Activated T-cell treated with anti-CD3 and anti-CD28 coated beads, Interleukin-2, amount 50 U/mL, for 4 hours (primary cell): ENCODE data around the gene CFAP54. TPM values are rescaled to one million over a fixed set of nuclear protein-coding genes. Genes with fewer than 3 reads are reported as not detected.

ENCODE experiments used
- ATAC-seq, 2 donors: fragments of 200-7000 bp; cut with Tn5 transposase; one replicate each; pipeline ENCODE4 v1.10.0; 2021
- DNase-seq: peaks from one replicate; pipeline ENCODE4 v3.0.0-alpha.2; 2020
- H3K27me3 Mint-ChIP-seq: one replicate; pipeline ENCODE4 v1.8.0; 2021; ENCODE audit warnings: low read depth, mixed read lengths
- H3K36me3 Mint-ChIP-seq: one replicate; pipeline ENCODE4 v1.8.0; 2022; ENCODE audit warnings: mixed read lengths; ENCODE audit not compliant: insufficient read depth
- H3K4me1 Mint-ChIP-seq: one replicate; pipeline ENCODE4 v1.8.0; 2021; ENCODE audit warnings: low read depth, mixed read lengths
- H3K4me3 Mint-ChIP-seq: one replicate; pipeline ENCODE4 v1.8.0; 2021; ENCODE audit warnings: mild to moderate bottlenecking, moderate library complexity, mixed read lengths
- H3K9me3 Mint-ChIP-seq: one replicate; pipeline ENCODE4 v1.8.0; 2021; ENCODE audit warnings: mixed read lengths
- total RNA-seq, 3 donors: library from RNA; stranded (reverse); gene quantifications; one replicate each; pipeline ENCODE4 v1.2.1, GENCODE V29; 2021

CFAP54 gene
- total RNA-seq, 3 donors from 2014 or later: 0.15 to 0.32 (median 0.24) TPM

DNA sequence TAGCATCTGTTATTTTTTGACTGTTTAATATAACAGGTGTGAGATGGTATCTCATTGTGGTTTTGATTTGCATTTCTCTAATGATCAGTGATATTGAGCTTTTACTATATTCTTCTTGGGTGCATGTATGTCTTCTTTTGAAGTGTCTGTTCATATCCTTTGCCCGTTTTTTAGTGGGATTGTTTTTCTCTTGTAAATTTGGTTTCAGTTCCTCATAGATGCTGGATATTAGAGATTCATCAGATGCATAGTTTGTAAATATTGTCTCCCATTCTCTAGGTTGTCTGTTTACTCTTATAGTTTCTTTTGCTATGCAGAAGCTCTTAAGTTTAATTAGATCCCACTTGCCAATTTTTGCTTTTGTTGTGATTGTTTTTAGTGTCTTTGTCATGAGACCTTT, 368.8 kb downstream of the CFAP54 start:
- ATAC-seq (no peak), DNase-seq (no peak)
- no peaks in the 10 kb centered on the region for H3K4me1 Mint-ChIP-seq
- peaks cover 6% of the 10 kb centered on the region for H3K27me3 Mint-ChIP-seq
- peaks cover 8% of the 10 kb centered on the region for H3K9me3 Mint-ChIP-seq
- H3K4me3 Mint-ChIP-seq: no peak overlapping the region
- no peaks in the 10 kb centered on the region for H3K36me3 Mint-ChIP-seq

- DNase-seq: no peak
- Mint-ChIP-seq H3K27me3 (peaks cover 14% of the 10 kb centered on the region), H3K4me3 (no peak overlapping the region), H3K4me1 (no peaks in the 10 kb centered on the region), H3K9me3 (peaks cover 8% of the 10 kb centered on the region), H3K36me3 (no peaks in the 10 kb centered on the region)
- no peak for ATAC-seq
Measured at GRCh38 chr12:96861656-96862055, 372.3 kb downstream of the CFAP54 start.

DNA sequence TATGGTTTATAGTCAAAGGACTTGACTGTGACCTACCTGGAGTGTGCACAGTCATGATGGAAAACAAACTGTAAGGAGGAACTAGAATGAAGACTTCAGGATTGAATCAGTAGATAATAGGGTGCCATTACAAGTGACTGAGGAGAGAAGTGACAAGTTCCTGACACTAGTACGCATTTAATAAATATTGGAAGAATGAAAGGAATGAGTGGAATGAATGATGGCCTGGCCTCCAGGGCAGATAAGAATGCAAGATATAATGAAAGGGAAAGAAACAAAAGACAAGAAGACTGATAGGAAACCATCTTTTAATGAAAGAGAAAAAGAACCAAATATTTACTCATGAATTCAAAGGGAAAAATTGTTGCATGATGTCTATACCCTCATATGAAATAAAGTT, 372.9 kb downstream of the CFAP54 start:
- Mint-ChIP-seq H3K36me3 (no peaks in the 10 kb centered on the region), H3K4me3 (no peak overlapping the region), H3K9me3 (peaks cover 5% of the 10 kb centered on the region), H3K4me1 (no peaks in the 10 kb centered on the region), H3K27me3 (peaks cover 14% of the 10 kb centered on the region)
- DNase-seq: no peak
- no peak for ATAC-seq

DNA sequence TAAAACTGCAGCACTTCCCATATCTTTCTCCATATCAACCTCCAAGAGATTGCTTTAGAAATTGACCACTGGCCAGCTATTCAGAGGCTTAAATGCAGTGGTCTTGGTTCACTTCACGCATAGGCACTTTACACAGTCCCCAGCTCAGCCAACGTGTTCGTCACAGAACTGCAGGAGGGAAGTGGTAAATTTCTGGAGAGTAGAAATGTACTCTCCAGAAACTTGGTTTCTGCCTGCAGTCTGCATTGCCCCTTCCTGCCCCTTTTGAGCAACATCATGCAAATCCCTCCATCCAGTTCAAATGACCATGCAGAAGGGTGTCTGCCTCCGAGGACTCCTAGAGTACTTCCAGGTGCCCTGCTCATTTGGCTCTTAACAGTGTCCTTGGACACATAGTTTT, 375.0 kb downstream of the CFAP54 start:
- DNase-seq: no peak
- H3K4me3 Mint-ChIP-seq: no peak overlapping the region
- peaks cover 18% of the 10 kb centered on the region for H3K27me3 Mint-ChIP-seq
- no peaks in the 10 kb centered on the region for H3K4me1 Mint-ChIP-seq
- H3K36me3 Mint-ChIP-seq: no peaks in the 10 kb centered on the region
- no peak for ATAC-seq
- H3K9me3 Mint-ChIP-seq: no peaks in the 10 kb centered on the region

DNA sequence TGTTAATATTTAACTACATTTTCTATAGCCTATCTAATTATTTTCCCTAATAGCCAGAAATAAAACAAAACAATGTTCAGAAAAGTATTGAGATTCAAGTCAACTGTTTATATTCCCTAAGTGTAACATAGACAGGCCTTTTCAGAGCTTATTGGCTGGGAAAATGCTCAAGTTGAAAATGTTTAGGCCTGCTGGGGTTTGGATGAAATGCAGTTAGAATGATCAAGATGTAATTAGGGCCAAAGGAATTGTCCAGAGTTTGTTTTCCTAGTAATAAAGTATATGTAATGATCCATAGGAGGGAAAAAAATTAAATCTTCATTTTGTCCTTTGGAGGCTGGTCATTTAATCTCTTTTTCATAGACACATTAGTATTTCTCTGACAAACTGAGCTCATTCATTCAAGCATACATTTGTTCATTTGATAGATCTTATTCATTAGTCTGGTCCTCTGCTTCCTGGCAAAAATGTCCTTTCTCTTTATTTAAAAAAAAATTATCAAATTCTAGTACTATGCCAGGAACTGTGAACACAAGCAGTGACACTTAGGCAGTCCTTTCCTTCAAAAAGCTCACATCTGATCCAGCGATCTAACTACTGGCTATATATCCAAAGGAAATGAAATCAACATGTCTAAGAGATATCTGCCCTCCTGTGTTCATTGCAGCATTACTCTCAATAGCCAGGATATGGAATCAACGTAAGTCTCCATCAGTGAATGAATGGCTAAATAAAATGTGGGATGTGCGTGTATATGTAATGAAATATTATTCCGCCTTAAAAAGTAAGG, 377.6 kb downstream of the CFAP54 start:
- no peaks in the 10 kb centered on the region for H3K4me1 Mint-ChIP-seq
- DNase-seq: no peak

GRCh38 chr12:96870946-96871345, 381.6 kb downstream of the CFAP54 start:
- Mint-ChIP-seq H3K27me3 (peaks cover 15% of the 10 kb centered on the region), H3K36me3 (no peaks in the 10 kb centered on the region), H3K9me3 (no peaks in the 10 kb centered on the region), H3K4me3 (no peak overlapping the region), H3K4me1 (no peaks in the 10 kb centered on the region)
- DNase-seq (no peak), ATAC-seq (no peak)

More for the DNA sequence above, 377.6 kb downstream of the CFAP54 start:
- no peaks in the 10 kb centered on the region for H3K36me3 Mint-ChIP-seq
- no peak overlapping the region for H3K4me3 Mint-ChIP-seq
- no peaks in the 10 kb centered on the region for H3K9me3 Mint-ChIP-seq
- no peak for ATAC-seq
- peaks cover 17% of the 10 kb centered on the region for H3K27me3 Mint-ChIP-seq

DNA sequence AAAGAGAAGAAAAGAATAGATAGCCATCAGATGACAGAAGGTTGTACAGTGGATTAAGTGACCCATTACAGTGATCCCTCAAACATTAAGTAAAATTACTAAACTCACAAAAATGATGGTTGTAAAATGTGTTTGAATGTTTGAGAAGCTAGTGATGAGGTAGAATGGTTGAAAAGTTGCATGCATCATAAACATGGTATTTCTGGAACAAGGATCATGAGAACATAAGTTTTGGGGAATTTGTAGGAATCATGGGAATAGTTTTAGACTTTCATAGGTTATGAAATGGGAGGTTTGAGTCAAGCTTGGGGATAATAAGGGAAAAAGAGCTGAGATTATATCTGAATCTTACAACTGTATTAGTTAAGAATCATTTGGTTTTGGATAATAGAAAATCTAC, 383.6 kb downstream of the CFAP54 start:
- ATAC-seq (no peak), DNase-seq (no peak)
- no peaks in the 10 kb centered on the region for H3K36me3 Mint-ChIP-seq
- H3K4me1 Mint-ChIP-seq: no peaks in the 10 kb centered on the region
- H3K9me3 Mint-ChIP-seq: no peaks in the 10 kb centered on the region
- peaks cover 15% of the 10 kb centered on the region for H3K27me3 Mint-ChIP-seq
- no peak overlapping the region for H3K4me3 Mint-ChIP-seq

DNA sequence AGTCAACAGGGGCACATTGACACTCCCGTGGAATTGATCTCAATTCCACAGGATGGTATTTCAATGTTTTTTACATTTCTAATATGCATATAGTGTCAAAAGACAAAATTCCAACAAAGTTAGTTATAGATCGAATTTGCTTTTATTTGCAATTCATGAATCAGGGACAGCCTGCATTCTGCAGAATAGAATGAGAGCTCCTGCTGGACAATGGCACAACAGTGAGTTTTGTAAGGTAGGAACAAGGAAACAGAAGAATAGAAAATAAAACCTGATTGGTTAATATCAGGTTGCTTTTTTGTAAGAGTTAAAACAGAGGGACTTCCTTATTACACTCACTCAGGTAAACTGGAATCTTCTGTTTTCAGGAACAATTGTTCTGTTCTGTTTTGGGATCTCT, 384.8 kb downstream of the CFAP54 start:
- ATAC-seq (no peak), DNase-seq (no peak)
- Mint-ChIP-seq H3K9me3 (no peaks in the 10 kb centered on the region), H3K27me3 (peaks cover 11% of the 10 kb centered on the region), H3K4me3 (no peak overlapping the region), H3K36me3 (no peaks in the 10 kb centered on the region), H3K4me1 (no peaks in the 10 kb centered on the region)

- ATAC-seq: no peak
- no peak for DNase-seq
Measured at GRCh38 chr12:96876966-96877365, 387.6 kb downstream of the CFAP54 start.

GRCh38 chr12:96878704-96879103, 389.3 kb downstream of the CFAP54 start:
- Mint-ChIP-seq H3K4me3 (no peak overlapping the region), H3K27me3 (peaks cover 5% of the 10 kb centered on the region), H3K36me3 (no peaks in the 10 kb centered on the region), H3K9me3 (peaks cover 3% of the 10 kb centered on the region), H3K4me1 (no peaks in the 10 kb centered on the region)
- DNase-seq (no peak), ATAC-seq (no peak)

More at GRCh38 chr12:96876966-96877365, 387.6 kb downstream of the CFAP54 start:
- H3K36me3 Mint-ChIP-seq: no peaks in the 10 kb centered on the region
- H3K4me1 Mint-ChIP-seq: no peaks in the 10 kb centered on the region
- no peak overlapping the region for H3K4me3 Mint-ChIP-seq
- peaks cover 5% of the 10 kb centered on the region for H3K27me3 Mint-ChIP-seq
- peaks cover 2% of the 10 kb centered on the region for H3K9me3 Mint-ChIP-seq

DNA sequence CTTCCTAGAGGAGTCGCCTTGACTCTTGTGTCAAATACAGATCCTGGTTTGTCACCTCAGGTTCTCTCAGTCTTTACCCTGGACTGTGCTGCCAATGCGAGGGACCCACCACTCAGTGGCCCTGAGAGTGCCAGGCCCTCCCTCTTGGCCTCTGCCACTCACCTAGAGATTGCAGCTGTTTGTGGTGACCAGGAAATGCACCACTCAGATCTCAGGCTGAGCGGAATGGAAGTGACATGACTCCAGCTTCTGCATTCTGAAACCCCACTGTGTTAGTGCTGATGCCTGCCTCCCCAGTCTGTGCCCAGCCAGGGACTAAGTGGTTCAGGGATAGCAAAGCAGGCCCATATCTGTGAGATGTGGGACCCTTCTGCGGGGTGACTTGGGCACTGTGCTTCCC, 389.9 kb downstream of the CFAP54 start:
- Mint-ChIP-seq H3K36me3 (no peaks in the 10 kb centered on the region), H3K4me3 (no peak overlapping the region), H3K27me3 (no peaks in the 10 kb centered on the region), H3K4me1 (no peaks in the 10 kb centered on the region), H3K9me3 (peaks cover 3% of the 10 kb centered on the region)
- DNase-seq (no peak), ATAC-seq (no peak)

DNA sequence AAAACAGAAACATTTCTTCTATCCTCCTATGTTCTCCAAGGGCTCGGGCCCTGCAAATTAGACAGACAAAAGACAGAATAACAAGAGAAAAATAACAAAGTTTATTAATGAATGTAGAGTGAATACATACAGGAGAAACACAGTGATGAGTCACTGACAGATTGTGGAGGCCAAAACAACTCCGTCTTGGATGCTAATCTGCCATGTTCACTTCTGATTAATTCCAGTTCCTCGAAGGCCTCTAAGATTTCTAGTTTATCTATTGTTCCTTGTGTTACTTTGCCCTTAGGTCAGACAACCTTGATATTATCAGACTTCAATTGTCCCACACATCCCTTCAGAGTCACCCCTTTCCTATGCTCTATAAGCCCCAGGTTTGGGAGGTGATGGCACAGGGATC, 390.8 kb downstream of the CFAP54 start:
- no peaks in the 10 kb centered on the region for H3K4me1 Mint-ChIP-seq
- no peaks in the 10 kb centered on the region for H3K27me3 Mint-ChIP-seq
- no peak for ATAC-seq
- no peak for DNase-seq
- H3K9me3 Mint-ChIP-seq: peaks cover 3% of the 10 kb centered on the region
- H3K4me3 Mint-ChIP-seq: no peak overlapping the region
- no peaks in the 10 kb centered on the region for H3K36me3 Mint-ChIP-seq

- no peak for ATAC-seq
- Mint-ChIP-seq H3K4me1 (no peaks in the 10 kb centered on the region), H3K27me3 (no peaks in the 10 kb centered on the region), H3K4me3 (no peak overlapping the region), H3K9me3 (peaks cover 3% of the 10 kb centered on the region), H3K36me3 (no peaks in the 10 kb centered on the region)
- DNase-seq: no peak
Measured at GRCh38 chr12:96881608-96882007, 392.2 kb downstream of the CFAP54 start.

GRCh38 chr12:96882862-96883261, 393.5 kb downstream of the CFAP54 start:
- Mint-ChIP-seq H3K36me3 (no peaks in the 10 kb centered on the region), H3K27me3 (no peaks in the 10 kb centered on the region), H3K9me3 (peaks cover 3% of the 10 kb centered on the region), H3K4me1 (no peaks in the 10 kb centered on the region), H3K4me3 (no peak overlapping the region)
- DNase-seq (no peak), ATAC-seq (peak in 1 of 2 donors; percentile 43)

GRCh38 chr12:96883571-96883970, 394.2 kb downstream of the CFAP54 start:
- Mint-ChIP-seq H3K36me3 (no peaks in the 10 kb centered on the region), H3K9me3 (peaks cover 3% of the 10 kb centered on the region), H3K4me1 (no peaks in the 10 kb centered on the region), H3K4me3 (no peak overlapping the region), H3K27me3 (no peaks in the 10 kb centered on the region)
- ATAC-seq (no peak), DNase-seq (no peak)
